ENCODE measurements around the gene C3orf52.
"Not testable (repeated sequence)": the region's sequence is repeated elsewhere in the genome, so short reads cannot be mapped to it uniquely, and the experiment has no call there.

The C3orf52 gene

GRCh38 chr3:112086076-112086854 lies at the start of gene C3orf52:
C3orf52 (plus strand) TSS chr3:112086389; CDS start chr3:112086408, 19 bp downstream.
- peak; percentile 92 for DNase-seq (ENCODE audit: low read depth)

- not testable (repeated sequence) for DNase-seq (ENCODE audit: low read depth)
Observed at GRCh38 chr3:112037194-112037593, 49.0 kb upstream of the C3orf52 start.

- DNase-seq (ENCODE audit: low read depth) = peak; percentile 70
Observed at GRCh38 chr3:112038863-112039262, 47.3 kb upstream of the C3orf52 start.

- DNase-seq (ENCODE audit: low read depth) = no peak
Observed at GRCh38 chr3:112041321-112041720, 44.9 kb upstream of the C3orf52 start.

GRCh38 chr3:112042842-112043280 lies 43.3 kb upstream of the C3orf52 start:
- no peak for DNase-seq (ENCODE audit: low read depth)

GRCh38 chr3:112043621-112044201 lies 42.5 kb upstream of the C3orf52 start:
- peak; percentile 88 for DNase-seq (ENCODE audit: low read depth)

- peak; percentile 59 for DNase-seq (ENCODE audit: low read depth)
Observed at GRCh38 chr3:112046599-112046998, 39.6 kb upstream of the C3orf52 start.

GRCh38 chr3:112047264-112047663 lies 38.9 kb upstream of the C3orf52 start:
- DNase-seq (ENCODE audit: low read depth) = no peak

- DNase-seq (ENCODE audit: low read depth) = no peak
Observed at GRCh38 chr3:112048911-112049310, 37.3 kb upstream of the C3orf52 start.

GRCh38 chr3:112053229-112053628 lies 33.0 kb upstream of the C3orf52 start:
- DNase-seq (ENCODE audit: low read depth) = no peak

- DNase-seq (ENCODE audit: low read depth) = peak; percentile 92
Observed at GRCh38 chr3:112056451-112056929, 29.7 kb upstream of the C3orf52 start.

GRCh38 chr3:112059497-112059896 lies 26.7 kb upstream of the C3orf52 start:
- DNase-seq (ENCODE audit: low read depth) = no peak

- DNase-seq (ENCODE audit: low read depth) = peak; percentile 39
Observed at GRCh38 chr3:112061152-112061551, 25.0 kb upstream of the C3orf52 start.

GRCh38 chr3:112072387-112073060 lies 13.7 kb upstream of the C3orf52 start:
- DNase-seq (ENCODE audit: low read depth) = not testable (repeated sequence)

GRCh38 chr3:112074006-112074405 lies 12.2 kb upstream of the C3orf52 start:
- peak; percentile 73 for DNase-seq (ENCODE audit: low read depth)

GRCh38 chr3:112074616-112075497 lies 11.3 kb upstream of the C3orf52 start:
- peak; percentile 97 for DNase-seq (ENCODE audit: low read depth)

- no peak for DNase-seq (ENCODE audit: low read depth)
Observed at GRCh38 chr3:112078125-112079083, 7.8 kb upstream of the C3orf52 start.

GRCh38 chr3:112083239-112083638 lies 3.0 kb upstream of the C3orf52 start:
- no peak for DNase-seq (ENCODE audit: low read depth)

- no peak for DNase-seq (ENCODE audit: low read depth)
Observed at GRCh38 chr3:112084980-112085705, 1.0 kb upstream of the C3orf52 start.

GRCh38 chr3:112085735-112086075 lies 484 bp upstream of the C3orf52 start:
- DNase-seq (ENCODE audit: low read depth) = no peak
